Left forelimb (tissue), 1 donor: ENCODE results near the gene OAT.
"Not testable (repeated sequence)": the region's sequence is repeated elsewhere in the genome, so short reads cannot be mapped to it uniquely, and the experiment has no call there.

ENCODE experiments used
- DNase-seq: peaks from one replicate; pipeline ENCODE4 v3.0.0-alpha.2; 2018; ENCODE audit warnings: low spot score

OAT gene

GRCh38 chr10:124378881-124379471 lies 39.7 kb downstream of the OAT start:
- no peak for DNase-seq

DNA sequence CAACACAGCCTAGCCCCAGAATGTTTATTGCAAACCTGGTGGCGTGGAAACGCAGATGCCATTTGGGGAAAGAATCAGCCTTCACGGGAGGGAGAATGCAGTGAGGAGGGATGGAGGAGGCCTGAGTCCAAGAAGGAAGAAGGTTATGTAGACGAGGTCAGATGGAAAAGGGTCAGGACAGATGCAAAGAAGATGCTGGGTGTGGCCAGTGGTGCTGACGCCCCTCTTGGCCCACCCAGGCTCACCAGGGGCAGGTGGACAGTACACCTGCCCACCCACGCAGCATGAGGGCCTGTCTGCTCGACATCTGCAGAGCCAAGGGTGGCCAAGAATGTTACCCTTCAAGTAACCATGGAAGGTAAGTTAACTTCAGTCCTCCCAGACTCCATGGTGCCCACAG lies 40.5 kb downstream of the OAT start:
- DNase-seq, result no peak

DNA sequence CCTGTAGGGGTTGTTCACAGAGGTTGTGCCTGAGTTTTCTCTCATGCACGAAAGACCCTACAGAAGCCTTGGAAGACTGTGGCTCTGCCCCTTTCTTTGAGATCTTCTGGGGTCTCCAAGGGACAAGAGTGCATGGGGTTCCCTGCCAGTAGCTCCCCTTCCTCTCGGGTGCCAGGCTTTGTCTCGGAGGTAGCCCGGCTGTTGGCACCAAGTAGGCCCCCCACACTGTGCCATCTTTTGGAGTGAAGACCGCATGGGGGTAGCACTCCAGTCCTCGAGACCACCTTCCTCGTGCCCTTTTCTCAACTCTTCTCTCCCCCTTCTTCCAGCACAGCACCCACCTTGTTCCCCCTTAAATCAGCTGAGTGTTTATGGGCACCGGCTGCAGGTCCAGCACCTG lies 41.6 kb downstream of the OAT start:
- no peak for DNase-seq

GRCh38 chr10:124376411-124376810 lies 42.3 kb downstream of the OAT start:
- DNase-seq, result peak; percentile 42

GRCh38 chr10:124375691-124376090 lies 43.0 kb downstream of the OAT start:
- DNase-seq, result peak; percentile 42

- DNase-seq, result no peak
Measured at GRCh38 chr10:124375353-124375614, 43.4 kb downstream of the OAT start.

DNA sequence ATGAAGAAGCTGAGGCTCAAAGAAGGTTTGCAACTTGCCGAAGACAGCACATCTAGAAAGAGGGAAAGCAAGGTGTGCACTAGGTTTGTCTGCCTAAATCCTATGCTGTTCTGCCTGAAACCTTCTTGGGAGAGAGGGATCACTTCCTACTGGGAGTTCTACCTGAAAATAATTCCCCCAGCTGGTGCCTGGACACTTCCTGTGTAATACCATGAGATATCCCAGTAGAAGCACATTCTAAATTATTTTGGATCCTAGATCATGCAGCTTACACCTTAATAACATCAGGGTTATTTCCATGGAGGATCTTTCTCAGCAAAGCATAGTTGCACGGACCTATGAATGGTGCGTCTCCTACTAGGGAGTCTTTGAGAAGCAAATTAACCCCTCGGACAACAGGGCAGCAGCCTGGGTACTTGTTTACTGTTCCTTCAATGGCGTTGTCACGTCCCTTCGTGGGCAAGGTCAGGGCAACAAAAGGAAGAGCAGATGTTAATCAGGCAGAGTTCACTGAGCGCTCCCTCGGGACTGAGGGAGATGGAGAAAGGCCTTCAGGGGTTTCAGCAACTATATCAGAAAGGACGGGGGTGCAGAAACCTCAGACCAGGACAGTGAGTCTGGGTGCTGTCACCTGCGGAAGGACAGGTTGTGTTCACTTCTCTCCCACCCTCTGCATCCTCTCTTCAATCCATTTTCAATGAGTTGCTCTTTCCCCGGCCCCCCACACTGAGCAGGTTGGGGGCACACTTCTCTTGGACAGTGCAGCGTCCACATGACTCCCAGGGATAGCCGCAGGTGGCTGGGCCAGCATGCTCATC lies 44.0 kb downstream of the OAT start:
- peak; percentile 26 for DNase-seq

GRCh38 chr10:124372899-124373298 lies 45.8 kb downstream of the OAT start:
- DNase-seq, result peak; percentile 18

GRCh38 chr10:124370426-124370825 lies 48.3 kb downstream of the OAT start:
- no peak for DNase-seq

DNA sequence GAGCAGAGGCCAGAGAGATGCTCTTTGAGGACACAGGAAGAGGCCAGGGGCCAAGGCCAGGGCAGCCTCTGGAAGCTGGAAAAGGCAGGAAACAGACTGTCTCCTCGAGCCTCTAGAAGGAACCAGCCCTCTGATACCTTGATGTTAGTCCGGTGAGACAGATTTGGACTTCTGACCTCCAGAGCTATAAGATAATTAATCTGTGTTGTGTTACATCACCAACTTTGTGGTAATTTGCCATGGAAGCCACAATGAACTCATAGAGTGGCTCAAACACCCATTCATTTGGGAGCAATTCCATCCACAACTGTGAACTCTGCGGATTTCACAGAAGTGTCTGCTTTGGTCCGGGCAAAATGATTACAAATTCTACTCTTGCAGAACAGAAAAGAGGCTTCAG lies 48.7 kb downstream of the OAT start:
- no peak for DNase-seq

DNA sequence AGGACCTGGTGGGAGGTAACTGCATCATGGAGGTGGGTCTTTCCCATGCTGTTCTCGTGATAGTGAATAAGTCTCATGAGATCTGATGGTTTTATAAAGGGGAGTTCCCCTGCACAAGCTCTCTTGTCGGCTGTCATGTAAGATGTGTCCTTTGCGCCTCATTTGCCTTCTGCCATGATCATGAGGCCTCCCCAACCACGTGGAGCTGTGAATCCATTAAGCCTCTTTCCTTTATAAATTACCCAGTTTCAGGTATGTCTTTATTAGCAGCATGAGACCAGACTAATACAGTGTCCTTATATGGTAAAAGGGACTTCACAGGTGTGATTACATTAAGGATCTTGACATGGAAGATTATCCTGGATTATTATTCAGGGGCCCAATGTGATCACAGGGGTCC lies 49.2 kb downstream of the OAT start:
- DNase-seq, result not testable (repeated sequence)

DNA sequence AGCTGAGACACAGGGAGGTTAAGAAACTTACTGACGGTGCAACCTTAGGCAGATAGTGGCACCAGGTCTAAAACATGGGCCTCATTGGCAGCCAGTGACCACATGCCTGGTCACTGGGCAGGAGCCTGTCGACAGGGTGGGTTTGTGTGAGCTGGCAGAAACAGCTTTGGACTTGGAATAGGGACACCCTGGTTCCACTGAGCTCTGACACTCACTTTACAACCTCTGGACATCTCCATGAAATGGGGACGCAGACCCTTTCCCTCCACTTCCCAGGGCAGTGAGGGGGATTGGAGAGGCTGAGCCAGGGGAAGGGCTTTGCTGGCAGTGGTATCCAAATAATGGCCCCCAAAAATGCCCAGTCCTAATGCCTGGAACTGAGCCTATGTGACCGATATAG lies 49.7 kb downstream of the OAT start:
- no peak for DNase-seq

DNA sequence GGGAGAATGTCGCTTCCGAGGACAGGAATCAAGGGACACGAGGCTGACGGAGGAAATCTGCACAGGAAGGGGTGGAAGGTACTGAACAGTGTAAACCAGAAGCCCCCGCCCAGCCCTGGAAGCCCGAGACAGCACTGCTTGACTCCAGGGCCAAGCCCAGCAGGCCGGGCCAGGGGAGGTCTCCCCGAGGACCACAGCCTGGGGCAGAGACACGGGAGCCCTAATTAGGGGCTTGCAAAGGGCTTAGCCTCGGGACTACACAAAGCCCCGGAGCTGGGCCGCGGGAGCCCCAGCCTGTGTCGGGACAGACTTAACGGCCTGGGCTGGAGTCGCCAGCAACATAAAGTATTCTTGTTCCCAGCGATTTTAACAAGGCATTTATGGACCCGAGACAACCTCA lies 50.8 kb downstream of the OAT start:
- no peak for DNase-seq

DNA sequence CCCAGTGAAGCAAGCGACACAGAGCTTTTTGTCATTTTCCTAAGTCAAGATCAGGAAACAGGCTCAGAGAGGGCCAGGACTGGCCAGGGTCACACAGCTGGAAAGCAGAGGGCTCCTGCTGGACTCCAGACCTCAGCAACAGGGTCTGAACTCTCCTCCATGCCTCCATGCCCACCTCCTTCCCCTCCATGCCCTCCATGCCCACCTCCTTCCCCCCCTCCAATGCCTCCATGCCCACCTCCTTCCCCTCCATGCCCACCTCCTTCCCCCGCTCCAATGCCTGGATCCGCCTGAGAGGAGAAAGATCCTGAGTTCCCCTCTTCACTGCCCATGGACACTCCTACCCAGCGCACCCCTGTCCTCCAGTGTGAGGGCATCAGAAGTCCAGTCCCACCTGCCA lies 51.3 kb downstream of the OAT start:
- DNase-seq, result no peak

DNA sequence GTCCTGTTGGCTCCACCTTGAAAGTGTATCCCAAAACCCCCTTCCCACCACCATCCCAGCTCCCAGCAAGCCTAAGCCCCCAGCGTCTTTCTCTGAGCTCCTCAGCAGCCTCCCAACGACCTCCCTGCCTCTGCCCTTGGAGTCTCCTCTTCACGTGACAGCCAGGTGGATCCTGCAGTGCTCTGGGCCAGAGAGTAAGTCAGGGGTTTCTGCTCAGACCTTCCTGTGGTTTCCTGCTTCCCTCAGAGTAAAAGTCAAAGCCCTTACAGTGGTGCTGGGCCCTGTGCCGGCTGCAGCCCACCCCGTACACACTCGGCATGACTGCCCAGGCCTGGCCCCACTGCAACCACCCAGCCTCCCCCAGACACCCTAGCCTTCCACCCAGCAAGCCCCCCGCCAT lies 51.9 kb downstream of the OAT start:
- DNase-seq, result no peak

GRCh38 chr10:124366343-124366742 lies 52.4 kb downstream of the OAT start:
- no peak for DNase-seq

DNA sequence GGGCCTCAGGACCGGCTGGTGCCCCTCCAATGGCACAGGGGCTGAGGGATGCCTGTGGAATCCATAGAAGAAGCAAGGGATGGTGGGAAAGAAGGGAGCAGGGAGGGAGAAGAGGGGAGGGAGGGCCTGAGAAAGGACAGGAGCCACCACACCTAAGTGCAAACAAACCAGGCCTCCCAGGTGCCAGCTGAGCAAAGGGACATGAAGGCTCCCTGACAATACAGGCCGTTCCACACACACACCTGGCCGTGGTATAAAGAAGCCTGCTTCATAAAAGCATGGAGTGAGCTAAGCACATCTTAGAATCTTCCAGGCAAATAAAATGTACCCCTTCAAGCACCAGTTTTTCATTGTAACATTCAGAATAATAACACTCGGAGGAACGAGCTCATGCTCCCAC lies 54.0 kb downstream of the OAT start:
- DNase-seq, result no peak

- DNase-seq, result no peak
Measured at GRCh38 chr10:124362568-124362967, 56.2 kb downstream of the OAT start.

DNA sequence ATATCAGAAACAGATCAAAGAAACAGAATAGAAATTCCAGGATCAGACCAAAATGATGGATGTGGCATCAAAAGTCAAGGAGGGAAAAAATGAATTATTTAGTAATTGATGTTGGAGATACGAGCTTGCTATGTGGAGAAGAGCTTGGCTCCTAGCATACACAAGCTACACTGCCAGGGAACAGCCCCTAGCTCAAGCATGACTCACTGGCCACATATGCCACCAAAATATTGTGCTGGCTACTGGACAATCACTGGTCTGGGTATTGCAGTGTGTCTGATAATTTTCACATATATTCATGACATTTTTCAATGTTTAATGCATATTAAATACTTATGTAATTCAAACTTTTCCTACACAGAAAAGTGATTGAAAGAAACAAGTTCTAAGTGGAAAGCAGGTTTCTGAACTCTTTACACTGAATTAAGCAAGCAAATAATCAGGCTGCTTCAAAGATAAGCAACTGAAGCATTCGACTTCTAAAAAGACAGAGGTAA lies 59.3 kb downstream of the OAT start:
- no peak for DNase-seq

- peak; percentile 12 for DNase-seq
Measured at GRCh38 chr10:124357561-124357885, 61.2 kb downstream of the OAT start.

DNA sequence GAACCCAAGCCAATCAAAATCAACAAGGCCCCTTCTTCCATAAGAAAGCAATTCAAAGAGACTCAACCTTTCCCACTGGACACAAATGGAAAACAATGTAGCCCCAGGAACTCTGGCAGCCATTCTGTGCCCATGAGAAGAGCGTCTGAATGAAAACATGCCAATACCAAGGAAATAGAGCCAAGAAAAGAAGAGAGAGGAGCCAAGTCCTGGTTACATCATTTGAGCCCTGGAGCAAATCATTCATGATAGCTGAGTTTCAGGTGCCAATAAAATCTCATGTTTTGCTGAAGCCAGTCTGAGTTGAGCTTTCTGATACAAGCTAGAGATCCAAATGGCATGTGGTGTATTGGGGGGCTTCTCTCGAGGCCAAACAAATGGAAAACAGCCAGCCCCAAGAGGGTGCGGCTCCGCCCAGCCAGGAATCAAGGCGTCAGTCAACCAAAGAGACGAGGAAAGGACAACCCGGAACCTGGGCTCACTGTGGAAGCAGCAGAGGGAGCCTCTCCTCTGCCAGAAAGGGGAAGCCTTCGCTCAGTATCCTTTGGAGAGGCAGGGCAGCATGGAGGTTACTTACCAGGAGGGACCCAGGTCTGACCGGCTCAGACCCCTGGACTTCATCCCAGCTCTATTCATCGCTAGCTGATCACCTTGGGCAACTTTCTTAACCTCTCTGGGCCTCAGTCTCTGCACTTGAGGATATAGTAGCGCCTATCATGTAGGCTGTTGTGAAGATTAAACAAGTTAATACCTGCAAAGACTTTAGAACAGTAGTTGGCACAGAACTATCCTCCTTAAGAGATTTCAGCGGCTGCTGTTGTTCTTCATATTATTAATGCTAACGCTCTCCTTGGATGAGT lies 61.8 kb downstream of the OAT start:
- DNase-seq, result peak; percentile 33

- peak; percentile 53 for DNase-seq
Measured at GRCh38 chr10:124354411-124355382, 64.0 kb downstream of the OAT start.
